Thyroid gland (tissue), 4 donors: ENCODE results near the gene TEKT1. TPM values are rescaled to one million over a fixed set of nuclear protein-coding genes. Genes with fewer than 3 reads are reported as not detected.

Experiments
- DNase-seq, 2 donors: peaks; one replicate each; pipeline ENCODE4 v3.0.0-alpha.2; 2019
- H3K27ac ChIP-seq, 3 donors: fragments of 200-600 bp; sonication (generic); 1 replicate in 2 of 3; 2 replicates in 1 of 3; pipeline ENCODE4 v1.5.1; 2016 to 2019; ENCODE audit warnings: mild to moderate bottlenecking in 1 of 3, moderate library complexity in 1 of 3
- H3K27me3 ChIP-seq: fragments of 200-600 bp; sonication (generic); one replicate; pipeline ENCODE4 v1.5.1; 2019
- H3K36me3 ChIP-seq, 2 donors: fragments of 200-600 bp; sonication (generic); one replicate each; pipeline ENCODE4 v1.5.1; 2016 to 2019
- H3K4me1 ChIP-seq, 2 donors: fragments of 200-600 bp; sonication (generic); one replicate each; pipeline ENCODE4 v1.5.1; 2017 to 2019
- H3K4me3 ChIP-seq, 3 donors: fragments of 200-600 bp; sonication (generic); replicated peaks in 1 of 3; 1 replicate in 2 of 3; 2 replicates in 1 of 3; pipeline ENCODE4 v1.5.1; 2016; ENCODE audit warnings: mild to moderate bottlenecking in 1 of 3
- H3K9me3 ChIP-seq: fragments of 200-600 bp; sonication (generic); one replicate; pipeline ENCODE4 v1.5.1; 2017
- POLR2A ChIP-seq, 2 donors: fragments of 450-650 bp; IDR thresholded peaks; one replicate each; pipeline ENCODE4 v1.6.1; 2017; ENCODE audit warnings: antibody characterized with exemption in 2 of 2, mild to moderate bottlenecking in 2 of 2, moderate library complexity in 1 of 2
- WGBS, 2 donors: methylation state at CpG; one replicate each; pipeline ENCODE4 v1.1.5; 2017; 5-methylcytosine and 5-hydroxymethylcytosine counted together
- intact Hi-C: fragments of 100-400 bp; cut with DNase I; formaldehyde crosslinking; loops from one replicate; pipeline ENCODE4 v1.15.1; 2023
- total RNA-seq, 4 donors: library from RNA; depleted of rRNA; stranded (reverse); fragments of >200 nt; gene quantifications; one replicate each; pipeline ENCODE4 v1.2.3, GENCODE V29; 2016
- TF ChIP-seq, protein P1 (sequence below), 6 experiments: fragments of 200-600 bp in 3 of 6; fragments of 450-650 bp in 3 of 6; sonication (generic) in 3 of 6; IDR thresholded peaks; one replicate each; pipeline ENCODE4 v1.5.1; 2016 to 2019; ENCODE audit warnings: antibody characterized with exemption in 6 of 6, mild to moderate bottlenecking in 2 of 6, inconsistent platforms in 1 of 6, moderate library complexity in 1 of 6

Gene TEKT1
- total RNA-seq, 4 donors from 2014 or later = not detected

DNA sequence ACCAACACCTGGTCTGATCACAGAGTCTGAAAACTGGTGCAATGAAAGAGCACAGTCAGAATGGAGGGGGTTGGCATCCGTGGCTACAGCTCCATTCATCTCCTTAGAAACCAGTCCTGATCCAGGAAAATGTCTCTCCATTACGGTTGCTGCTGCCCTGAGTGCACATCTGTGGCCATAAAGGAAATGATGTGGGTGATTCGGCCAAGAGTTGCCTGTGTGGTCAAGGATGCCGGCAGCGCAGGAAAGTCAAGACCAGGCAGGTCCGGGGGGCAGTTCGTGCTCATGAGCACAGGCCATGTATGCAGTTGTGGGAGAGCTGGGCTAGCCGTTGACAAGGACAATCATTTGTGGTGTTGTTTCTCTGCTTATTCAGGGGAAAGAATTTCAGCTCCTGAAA, 69.8 kb downstream of the TEKT1 start:
- 74 to 81% methylated on average over 8 of the region's 8 CpGs for WGBS, 2 donors
- peaks cover 0 to 5% of the 10 kb centered on the region in 2 donors for H3K4me1 ChIP-seq
- no peak overlapping the region for H3K27ac ChIP-seq
- no peaks in the 10 kb centered on the region for H3K9me3 ChIP-seq
- intact Hi-C loops = no loop called here
- no peak for DNase-seq
- H3K36me3 ChIP-seq = peaks cover 3 to 11% of the 10 kb centered on the region in 2 donors
- H3K27me3 ChIP-seq = no peaks in the 10 kb centered on the region
- TF ChIP-seq, protein P1, sequence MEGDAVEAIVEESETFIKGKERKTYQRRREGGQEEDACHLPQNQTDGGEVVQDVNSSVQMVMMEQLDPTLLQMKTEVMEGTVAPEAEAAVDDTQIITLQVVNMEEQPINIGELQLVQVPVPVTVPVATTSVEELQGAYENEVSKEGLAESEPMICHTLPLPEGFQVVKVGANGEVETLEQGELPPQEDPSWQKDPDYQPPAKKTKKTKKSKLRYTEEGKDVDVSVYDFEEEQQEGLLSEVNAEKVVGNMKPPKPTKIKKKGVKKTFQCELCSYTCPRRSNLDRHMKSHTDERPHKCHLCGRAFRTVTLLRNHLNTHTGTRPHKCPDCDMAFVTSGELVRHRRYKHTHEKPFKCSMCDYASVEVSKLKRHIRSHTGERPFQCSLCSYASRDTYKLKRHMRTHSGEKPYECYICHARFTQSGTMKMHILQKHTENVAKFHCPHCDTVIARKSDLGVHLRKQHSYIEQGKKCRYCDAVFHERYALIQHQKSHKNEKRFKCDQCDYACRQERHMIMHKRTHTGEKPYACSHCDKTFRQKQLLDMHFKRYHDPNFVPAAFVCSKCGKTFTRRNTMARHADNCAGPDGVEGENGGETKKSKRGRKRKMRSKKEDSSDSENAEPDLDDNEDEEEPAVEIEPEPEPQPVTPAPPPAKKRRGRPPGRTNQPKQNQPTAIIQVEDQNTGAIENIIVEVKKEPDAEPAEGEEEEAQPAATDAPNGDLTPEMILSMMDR (IDR thresholded peaks at IDR 0.05) = no peak
- TF ChIP-seq POLR2A (IDR thresholded peaks at IDR 0.05) = no peak
- no peak overlapping the region for H3K4me3 ChIP-seq

DNA sequence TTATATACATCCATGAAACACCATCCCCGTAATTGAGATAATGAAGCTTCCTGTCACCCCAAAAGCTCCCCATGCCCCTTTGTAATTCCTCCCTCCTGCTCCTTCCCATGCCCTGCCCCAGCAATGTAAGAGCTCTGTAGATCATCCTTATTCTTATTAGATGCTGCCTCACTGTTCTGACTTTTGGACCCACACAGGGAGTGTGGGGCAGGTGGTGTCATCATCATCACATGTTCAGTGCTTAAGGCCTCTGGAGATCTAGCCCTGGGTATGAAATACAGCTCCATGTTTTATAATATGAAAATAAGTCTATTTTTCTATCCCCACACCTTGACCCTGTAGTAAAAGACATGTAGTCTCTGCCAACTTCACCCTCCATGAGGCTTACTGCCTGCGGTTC, 73.8 kb downstream of the TEKT1 start:
- H3K27me3 ChIP-seq = no peaks in the 10 kb centered on the region
- no peak for TF ChIP-seq POLR2A (IDR thresholded peaks at IDR 0.05)
- TF ChIP-seq, protein P1 (IDR thresholded peaks at IDR 0.05) = no peak
- intact Hi-C loops = no loop called here
- no peak for DNase-seq
- WGBS, 2 donors = 91 to 98% methylated on average over 2 of the region's 2 CpGs
- H3K4me3 ChIP-seq = no peak overlapping the region
- H3K4me1 ChIP-seq = peaks cover 0 to 19% of the 10 kb centered on the region in 2 donors
- no peak overlapping the region for H3K27ac ChIP-seq
- no peaks in the 10 kb centered on the region for H3K36me3 ChIP-seq
- H3K9me3 ChIP-seq = no peaks in the 10 kb centered on the region

DNA sequence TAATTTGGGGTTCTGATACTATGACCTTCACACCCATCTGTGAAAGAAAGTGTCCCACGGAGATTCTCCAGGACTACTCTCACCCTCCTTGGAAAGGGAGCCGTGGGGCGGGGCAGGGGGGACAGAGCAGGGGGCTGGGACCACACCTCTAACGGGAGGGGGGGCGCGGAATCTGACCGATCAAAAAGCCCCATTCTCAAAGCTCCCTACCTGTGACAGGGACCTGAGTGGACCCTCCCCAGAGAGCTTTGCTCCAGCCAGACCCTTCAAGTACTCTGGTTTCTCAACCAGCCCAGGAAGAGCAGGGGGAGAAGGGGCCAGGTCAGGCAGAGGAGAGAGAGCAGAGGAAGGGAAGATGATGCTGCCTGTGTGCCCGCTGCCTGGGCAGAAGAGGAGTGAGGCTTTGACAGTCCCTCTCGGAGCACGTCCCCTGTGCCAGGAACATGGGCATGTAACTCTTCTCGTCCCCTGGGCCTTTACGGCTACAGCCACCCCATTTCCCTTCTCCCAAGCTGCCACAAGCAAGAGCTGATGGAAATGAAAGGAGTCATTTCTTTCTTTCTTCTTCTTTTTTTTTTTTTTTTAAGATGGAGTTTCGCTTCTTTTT, 75.0 kb downstream of the TEKT1 start:
- peak overlapping the region in 2 of 3 donors; percentile 3 to 30 for H3K4me3 ChIP-seq
- no peaks in the 10 kb centered on the region for H3K9me3 ChIP-seq
- TF ChIP-seq, protein P1 (IDR thresholded peaks at IDR 0.05) = no peak
- TF ChIP-seq POLR2A (IDR thresholded peaks at IDR 0.05) = no peak
- no peak for DNase-seq
- no peaks in the 10 kb centered on the region for H3K36me3 ChIP-seq
- intact Hi-C loops = no loop called here
- H3K27me3 ChIP-seq = no peaks in the 10 kb centered on the region
- whole genome bisulfite sequencing, 2 donors = 58 to 65% methylated on average over 10 to 13 of the region's 13 CpGs
- peaks cover 0 to 25% of the 10 kb centered on the region in 2 donors for H3K4me1 ChIP-seq
- H3K27ac ChIP-seq = peak overlapping the region in 2 of 3 donors; percentile 82 to 85

DNA sequence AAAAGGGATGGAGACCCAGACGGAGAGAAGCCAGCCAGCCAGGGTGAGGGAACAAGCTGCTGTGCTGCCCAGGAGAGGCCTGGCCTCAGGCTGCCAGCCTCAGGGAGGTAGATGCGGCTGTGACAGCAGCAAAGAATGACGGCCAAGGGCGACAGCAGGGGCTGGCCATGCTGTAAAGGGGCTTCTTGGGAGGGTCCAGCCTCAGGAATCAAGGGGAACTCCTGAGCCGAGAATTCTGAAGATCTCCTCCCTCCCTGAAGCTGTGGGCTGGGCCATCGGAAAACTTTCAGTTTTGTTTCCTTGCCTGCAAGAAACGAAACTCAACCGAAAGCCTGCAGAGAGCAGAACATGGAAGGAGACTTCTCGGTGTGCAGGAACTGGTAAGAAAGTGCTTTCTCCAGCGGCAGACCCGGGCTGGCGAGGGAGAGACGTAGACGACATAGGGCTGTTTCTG, 75.8 kb downstream of the TEKT1 start, which contains the start of gene XAF1:
Gene XAF1, plus strand, starts transcription at position 316 of the 454 bp plus-strand sequence. Its CDS starts 33 bp downstream, at position 349.
- Histone ChIP-seq H3K4me1 (peaks cover 0 to 25% of the 10 kb centered on the region in 2 donors), H3K9me3 (no peaks in the 10 kb centered on the region), H3K4me3 (peak within 1 kb of the TSS; percentile 1 to 30 (median 3)), H3K36me3 (no peaks in the 10 kb centered on the region), H3K27ac (peak within 1 kb of the TSS; percentile 36 to 85 (median 82)), H3K27me3 (no peaks in the 10 kb centered on the region)
- DNase-seq = peak; percentile 17 to 34
- WGBS, 2 donors = 24 to 31% methylated on average over 14 of the region's 14 CpGs
- TF ChIP-seq, protein P1 (IDR thresholded peaks at IDR 0.05) = no peak
- no peak for TF ChIP-seq POLR2A (IDR thresholded peaks at IDR 0.05)
- intact Hi-C loops = no loop called here

DNA sequence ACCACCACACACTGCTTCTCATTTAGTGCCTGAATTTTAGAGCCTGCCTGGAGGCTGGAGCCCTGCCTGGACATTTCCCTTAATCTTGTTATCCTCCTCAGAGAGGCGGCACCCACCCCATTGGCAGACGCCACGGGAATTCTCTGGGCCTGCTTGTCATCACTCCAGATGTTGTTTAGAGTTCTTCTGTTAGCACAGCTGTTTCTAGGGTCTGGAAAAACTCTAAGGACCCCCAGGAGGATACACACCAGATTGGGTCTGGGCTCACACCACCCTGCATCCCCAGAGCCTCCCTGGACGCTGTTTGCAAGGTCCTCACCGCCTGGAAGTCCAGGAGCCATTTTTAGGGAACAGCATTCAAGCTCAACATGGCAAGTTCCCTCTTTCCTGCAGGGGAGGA, 76.2 kb downstream of the TEKT1 start:
- H3K27me3 ChIP-seq = no peaks in the 10 kb centered on the region
- no peak for TF ChIP-seq POLR2A (IDR thresholded peaks at IDR 0.05)
- TF ChIP-seq, protein P1 (IDR thresholded peaks at IDR 0.05) = no peak
- DNase-seq = no peak
- peaks cover 0 to 25% of the 10 kb centered on the region in 2 donors for H3K4me1 ChIP-seq
- no peaks in the 10 kb centered on the region for H3K9me3 ChIP-seq
- intact Hi-C loops = no loop called here
- no peaks in the 10 kb centered on the region for H3K36me3 ChIP-seq
- 57 to 79% methylated on average over 5 of the region's 5 CpGs for WGBS, 2 donors
- H3K4me3 ChIP-seq = peak overlapping the region; percentile 1 to 30 (median 3)
- peak overlapping the region; percentile 36 to 85 (median 82) for H3K27ac ChIP-seq
